NCI-H82 (cell line): ENCODE data around the gene RNF224.

ENCODE experiments used
- DNase-seq: peaks from one replicate; lab custom pipeline; 2025; lab: John Stamatoyannopoulos, UW

Gene RNF224

DNA sequence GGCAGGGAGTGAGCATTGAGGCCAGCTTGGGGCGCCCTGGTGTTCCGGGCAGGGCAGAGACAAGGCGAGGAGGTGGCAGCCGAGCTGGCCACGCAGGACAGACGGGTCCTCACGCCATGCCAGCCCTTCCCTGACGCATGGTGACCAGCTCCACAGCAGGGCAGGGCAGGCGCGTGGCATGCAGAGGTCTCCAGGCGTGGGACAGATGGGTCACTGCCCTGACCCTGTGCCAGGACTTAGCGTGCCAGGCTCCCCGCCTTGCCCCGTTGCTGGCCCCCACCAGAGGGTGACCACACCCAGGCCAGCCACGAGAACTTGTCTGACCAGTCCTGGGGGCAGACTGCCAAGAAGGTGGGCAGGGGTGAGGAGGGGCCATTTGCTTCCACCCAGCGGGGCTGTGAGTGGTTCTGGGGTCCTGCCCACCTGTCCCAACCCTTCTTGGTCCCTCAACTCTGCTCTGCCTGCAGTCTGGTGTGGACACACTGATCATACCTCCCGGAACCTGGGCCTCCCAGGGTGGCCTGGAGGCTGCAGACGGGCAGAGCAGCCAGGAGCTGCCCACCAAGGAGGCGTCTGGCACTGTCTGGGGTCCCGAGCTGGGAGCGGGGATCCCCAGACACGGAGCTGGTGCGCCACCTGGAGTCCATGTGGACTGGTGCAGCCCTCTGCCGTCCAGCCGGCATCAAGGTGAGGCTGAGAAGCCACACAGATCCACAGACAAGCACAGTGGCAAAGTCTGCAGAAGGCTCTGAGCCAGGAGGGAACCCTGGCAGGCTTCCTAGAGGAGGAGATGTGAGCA is at the start of gene RNF224:
Gene RNF224 (plus strand): TSS at position 449 of the 799 bp plus-strand sequence. CDS start 834 bp downstream, outside the sequence.
- DNase-seq, result peak; percentile 90

GRCh38 chr9:137178201-137178938 is 48.9 kb upstream of the RNF224 start:
- no peak for DNase-seq

DNA sequence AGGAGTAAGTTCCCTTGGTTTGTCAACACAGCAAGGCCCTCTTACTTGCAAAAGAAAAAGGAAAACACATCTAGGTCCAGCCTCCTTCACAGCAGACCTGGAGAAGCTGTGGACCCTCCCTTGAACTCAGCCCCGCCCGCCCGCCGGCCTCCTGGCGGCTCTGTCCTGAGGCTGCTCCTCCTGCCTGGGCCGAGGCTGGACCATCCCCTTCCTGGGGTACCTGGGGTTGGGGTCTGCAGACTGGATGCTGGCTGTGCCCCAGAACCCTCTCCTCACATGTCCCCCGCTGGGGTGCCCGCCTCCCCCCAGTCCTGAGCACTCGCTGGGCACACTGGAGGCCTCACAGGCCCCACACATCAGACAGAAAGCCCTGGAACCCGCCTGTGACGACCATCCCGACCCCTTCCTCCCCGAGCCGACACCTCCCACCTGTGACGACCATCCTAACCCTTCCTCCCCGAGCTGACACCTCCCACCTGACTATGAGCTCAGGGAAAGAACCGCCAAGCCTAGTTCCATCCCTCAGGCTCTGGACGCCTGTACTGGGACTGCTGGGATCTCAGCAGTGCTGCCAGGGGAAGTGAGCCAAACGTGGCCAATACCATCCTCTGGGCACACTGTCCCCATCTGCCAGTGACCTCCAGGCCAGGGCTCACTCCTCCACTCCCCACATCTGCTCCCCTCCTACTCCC is 48.2 kb upstream of the RNF224 start:
- DNase-seq, result no peak

DNA sequence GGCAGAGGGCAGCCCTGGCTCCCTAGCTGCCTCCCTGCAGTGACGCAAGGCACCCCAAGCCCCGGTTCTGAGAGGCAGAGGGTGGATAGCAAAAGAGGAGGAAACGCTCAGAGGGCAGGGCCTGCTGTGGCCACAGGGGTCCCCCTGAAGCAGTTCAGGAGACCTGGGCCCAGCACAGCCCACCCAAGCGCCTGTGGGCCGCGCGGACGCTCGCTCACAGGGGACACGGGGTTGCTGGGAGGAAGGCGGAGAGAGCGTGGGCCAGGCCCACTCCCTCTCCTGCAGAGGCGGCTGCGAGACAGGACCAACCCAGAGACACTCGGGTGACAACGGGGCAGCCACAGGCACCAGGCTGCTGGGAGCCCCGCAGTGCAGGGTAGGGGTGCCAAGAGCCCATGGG is 47.5 kb upstream of the RNF224 start:
- no peak for DNase-seq

- no peak for DNase-seq
Observed at GRCh38 chr9:137180491-137180890, 46.8 kb upstream of the RNF224 start.

DNA sequence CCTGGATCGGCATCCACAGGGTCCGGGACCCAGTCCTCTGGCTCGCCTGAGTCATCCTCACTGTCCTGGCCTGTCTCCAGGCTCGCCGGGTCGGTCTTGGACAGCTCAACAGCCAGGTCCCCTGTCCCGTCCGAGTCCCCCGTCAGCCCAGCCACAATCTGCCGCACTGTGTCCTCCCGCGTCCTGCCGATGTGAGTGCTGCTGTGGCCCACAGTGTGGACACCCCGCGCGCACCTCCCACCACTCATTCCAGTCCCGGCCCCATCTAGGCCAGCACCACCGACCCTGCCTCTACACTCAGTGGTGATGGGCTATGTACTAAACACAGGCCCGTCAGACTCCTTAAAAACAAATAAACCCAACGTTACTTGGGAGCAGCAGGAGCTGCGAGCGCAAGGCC is 45.6 kb upstream of the RNF224 start:
- DNase-seq, result no peak

DNA sequence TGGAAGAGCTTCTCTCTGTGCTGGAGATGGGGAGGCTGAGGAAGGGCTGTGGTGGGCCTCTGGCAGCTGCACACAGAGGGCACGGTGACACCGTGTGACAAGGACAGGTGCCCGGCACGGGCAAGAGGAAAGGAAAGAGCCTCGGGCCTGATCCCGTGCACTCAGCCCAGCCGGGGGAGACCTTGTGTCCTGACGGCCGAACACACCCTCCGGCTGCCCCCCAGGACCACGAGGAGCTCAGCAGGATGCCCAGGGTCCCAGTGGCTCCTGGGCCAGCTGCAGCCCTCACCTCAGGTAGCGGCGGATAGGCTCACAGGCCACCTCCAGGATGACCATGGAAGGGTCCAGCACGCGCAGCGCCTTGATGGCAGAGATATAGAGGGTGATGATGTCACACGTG is 44.5 kb upstream of the RNF224 start:
- no peak for DNase-seq

DNA sequence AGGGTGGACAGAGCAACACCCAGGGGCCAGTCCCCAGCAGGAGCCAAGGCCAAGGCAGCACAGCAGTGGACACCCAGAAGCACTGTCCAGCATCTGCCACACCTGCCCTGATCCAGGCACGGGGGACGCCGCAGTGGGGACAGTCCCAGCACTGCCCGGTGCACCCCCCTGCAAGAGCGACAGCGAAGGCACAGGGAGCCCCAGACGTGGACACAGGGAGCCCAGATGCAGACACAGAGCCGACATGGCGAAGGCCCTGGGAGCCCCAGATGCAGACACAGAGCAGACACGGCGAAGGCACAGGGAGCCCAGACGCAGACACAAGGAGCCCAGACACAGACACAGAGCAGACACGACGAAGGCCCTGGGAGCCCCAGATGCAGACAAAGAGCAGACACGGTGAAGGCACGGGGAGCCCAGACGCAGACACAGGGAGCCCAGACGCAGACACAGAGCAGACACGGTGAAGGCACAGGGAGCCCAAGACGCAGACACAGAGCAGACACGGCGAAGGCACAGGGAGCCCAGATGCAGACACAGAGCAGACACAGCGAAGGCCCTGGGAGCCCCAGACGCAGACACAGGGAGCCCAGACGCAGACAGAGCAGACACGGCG is 43.2 kb upstream of the RNF224 start:
- DNase-seq, result no peak

DNA sequence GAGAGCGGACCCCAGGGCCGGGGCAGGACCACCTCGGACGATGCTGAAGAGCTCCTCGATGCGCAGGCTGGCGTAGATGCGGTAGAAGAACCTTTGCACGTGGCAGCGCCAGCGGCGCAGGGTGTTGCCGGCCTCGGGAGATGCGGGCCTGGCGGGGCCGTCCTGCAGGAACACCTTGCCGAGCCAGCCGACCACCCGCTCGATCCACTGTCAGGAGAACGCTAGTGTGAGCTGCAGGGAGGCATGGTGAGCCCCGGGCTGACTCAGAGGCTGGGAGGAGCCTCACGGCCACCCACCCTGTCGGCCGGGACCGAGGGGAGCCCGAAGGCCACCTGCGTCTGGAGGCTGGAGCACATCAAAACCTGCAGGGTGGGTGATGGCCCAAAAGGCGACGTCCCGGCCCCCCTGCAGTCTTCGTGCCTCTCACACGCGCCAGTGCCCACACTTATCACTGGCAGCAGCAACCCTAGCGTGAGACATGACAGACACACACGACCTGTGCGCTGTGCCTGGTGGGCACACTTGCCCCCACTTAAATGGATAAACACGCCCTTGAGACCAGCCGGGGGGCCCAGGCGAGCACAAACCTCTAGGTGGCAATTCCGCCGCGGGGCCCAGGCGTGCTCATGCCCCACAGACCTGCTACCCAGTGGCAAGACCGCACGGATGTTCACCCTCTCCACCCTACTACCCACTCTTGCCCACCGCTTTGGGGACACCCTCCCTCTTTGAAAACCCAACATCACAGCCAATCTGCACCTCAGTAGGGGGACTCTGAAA is 42.2 kb upstream of the RNF224 start:
- DNase-seq, result no peak

DNA sequence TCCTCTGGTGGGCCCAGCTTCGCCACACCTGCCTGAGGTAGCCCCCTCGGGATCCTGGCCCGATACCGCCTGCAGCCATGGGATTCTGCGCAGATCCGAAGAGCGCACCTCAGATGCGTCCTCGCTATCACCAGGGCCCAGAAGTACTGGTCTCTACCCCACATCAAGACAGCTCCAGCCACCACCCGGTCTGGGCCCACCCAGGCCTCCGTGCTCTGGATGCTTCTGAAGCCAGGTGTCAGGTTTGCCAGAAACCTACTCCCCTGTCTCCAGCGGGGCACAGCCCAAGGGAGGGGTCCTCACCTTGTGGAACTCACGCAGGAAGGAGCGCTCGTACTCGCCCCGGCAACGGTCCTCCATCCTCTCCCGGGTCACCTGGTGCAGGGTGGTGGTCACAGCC is 41.4 kb upstream of the RNF224 start:
- DNase-seq, result no peak

GRCh38 chr9:137186385-137186784 is 40.9 kb upstream of the RNF224 start:
- DNase-seq, result no peak

DNA sequence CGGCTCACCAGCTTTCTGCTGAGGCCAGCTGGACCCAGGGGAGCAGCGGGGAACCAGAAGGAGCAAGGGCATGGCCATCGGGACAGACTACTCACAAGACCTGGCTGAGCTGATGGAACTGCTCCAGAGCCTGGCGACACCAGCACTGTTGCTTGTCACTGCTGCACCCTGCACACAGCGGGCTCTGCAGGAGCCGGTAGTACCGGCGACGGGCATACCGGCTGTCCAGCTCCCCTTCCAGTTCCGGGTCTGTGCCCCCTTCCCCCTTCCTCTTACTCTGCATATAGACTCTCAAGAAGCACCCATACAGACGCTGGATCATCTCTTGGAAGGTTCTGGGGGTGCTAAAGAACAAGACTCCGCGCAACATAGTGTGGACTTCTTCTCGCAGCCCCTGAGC is 39.9 kb upstream of the RNF224 start:
- DNase-seq, result no peak

GRCh38 chr9:137188086-137188489 is 39.2 kb upstream of the RNF224 start:
- DNase-seq, result no peak

DNA sequence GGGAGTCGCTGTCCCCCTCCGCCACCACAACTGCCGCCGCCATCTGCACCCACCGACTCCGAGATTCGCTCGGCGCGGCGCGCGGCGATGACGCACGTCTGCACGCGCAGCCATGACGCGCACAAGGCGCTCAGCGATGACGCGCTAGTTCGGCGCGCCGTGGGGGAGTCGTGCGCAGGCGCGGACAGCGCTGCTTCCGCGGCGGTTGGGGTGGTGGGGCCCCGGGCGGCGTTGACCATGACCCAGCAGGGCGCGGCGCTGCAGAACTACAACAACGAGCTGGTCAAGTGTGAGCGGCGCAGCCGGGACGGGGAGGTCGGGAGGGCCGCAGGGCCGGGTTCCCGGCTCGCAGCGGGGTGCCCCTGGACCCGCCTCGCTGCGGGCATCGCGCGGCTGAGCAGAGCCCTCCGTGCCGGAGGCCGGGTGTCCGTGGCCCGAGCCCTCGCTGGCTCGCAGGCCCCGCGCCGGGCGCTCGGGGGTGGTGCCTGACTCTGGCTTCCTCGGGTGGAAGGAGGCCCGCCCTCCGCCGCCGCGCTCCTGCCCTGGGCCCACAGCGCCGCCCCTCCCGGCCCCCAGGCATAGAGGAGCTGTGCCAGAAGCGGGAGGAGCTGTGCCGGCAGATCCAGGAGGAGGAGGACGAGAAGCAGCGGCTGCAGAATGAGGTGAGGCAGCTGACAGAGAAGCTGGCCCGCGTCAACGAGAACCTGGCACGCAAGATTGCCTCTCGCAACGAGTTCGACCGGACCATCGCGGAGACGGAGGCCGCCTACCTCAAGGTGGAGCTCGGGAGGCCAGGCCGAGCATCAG is 38.6 kb upstream of the RNF224 start, which contains the start of the genes ANAPC2 and SSNA1:
Gene ANAPC2 (minus strand): TSS at position 71 of the 807 bp plus-strand sequence. CDS start 28 bp downstream, at position 43.
Gene SSNA1 (plus strand): TSS at position 187 of the 807 bp plus-strand sequence. CDS start 51 bp downstream, at position 238.
- DNase-seq, result peak; percentile 93

GRCh38 chr9:137189297-137190295 is 37.7 kb upstream of the RNF224 start:
- DNase-seq, result no peak

DNA sequence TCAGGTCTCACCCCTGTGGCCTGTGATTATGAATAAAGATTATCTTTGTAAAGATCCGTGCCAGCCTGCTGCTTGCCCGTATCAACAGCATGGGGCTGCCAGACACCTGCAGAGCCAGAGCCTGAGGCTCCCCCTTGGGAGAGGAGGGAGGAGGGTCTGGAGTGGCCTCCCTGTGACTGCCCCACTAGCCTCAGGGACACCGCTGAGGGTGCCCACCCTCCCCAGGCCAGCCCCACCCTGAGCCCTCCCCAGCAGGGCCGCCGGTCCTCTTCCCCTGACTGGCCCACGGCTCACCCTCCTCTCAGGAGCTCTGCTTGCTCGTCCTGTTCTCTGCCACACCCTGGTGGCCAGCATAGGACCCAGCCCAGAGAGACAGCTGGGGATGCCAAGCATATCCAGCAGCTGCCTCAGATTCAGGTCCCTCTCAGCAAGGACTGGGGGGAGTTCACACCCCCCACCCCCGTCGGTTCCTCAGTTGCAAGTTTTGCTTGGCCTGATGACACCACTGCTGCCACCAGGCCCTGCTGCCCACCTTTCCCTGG is 36.9 kb upstream of the RNF224 start:
- DNase-seq, result peak; percentile 15

- DNase-seq, result no peak
Observed at GRCh38 chr9:137191245-137191644, 36.1 kb upstream of the RNF224 start.

DNA sequence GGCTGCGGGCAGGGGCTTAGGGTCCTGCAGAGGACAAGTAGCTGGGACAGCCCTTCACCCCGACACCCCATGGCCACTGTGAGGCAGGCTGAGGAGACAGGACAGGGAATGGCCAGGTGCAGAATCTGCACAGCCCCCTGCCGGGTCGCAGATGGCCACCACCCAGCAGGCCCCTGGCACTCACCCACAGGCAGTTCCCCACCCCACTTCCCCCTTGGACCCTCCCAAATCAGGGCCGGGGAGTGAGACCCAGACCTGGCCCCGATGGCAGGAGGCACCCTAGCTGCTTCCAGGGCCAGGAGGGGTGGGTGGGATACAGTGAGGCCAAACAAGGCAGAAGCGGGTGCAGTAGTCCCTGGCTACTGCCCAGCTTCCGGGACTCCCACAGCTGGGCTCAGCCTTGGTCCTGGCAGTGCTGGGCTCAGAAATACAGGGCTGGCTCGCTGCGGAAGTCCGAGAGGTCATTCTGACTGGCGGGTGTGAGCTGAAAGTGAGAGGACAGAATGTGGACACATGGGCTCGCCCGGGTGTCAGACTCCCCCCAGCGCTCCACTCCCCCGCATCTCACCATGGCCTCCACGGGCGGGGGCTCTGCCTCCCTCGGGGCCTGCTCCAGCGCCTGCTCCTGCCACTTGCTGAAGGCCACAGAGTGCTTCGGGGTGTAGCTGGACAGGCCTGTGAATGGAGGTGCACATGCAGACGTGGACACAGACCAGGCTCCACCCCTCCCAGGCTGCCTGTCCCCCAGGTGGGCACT is 35.4 kb upstream of the RNF224 start:
- no peak for DNase-seq
